GM18526 (cell line): ENCODE results near the gene PSMA8.

Experiments
- POLR2A ChIP-seq: IDR thresholded peaks from 3 replicates; pipeline ENCODE4 v1.6.1; 2011; ENCODE audit not compliant: insufficient read length; ENCODE audit errors: extremely low read depth

The PSMA8 gene

DNA sequence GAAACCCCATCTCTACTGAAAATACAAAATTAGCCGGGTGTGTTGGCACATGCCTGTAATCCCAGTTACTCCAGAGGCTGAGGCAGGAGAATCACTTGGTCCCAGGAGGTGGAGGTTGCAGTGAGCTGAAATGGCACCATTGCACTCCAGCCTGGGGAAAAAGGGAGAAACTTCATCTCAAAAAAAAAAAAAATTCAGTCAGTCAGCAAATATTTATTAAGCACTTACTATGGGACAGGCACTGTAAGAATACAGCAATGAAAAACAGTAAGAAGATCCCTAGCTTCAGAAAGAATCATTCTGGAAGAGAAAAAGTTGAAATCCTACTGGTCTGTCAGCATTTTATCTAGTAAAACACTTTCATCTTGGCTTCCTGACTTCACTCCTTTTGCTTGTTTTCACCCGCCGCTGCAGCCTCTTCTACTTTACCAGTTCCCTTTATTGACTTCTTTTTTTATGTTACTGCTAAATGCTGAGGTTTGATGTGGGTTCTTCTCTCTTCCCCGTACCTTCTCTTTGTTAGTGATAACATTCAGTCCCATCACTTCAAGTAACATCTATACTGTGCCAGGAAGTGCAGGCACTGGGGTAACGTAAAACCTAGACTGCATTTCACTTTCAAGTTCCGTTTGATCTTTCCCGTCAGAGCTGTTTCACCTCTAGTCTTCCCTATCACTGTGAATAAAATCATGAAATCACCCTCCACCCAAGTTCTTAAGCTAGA lies 81.7 kb downstream of the PSMA8 start:
- TF ChIP-seq POLR2A: no peak

- no peak for TF ChIP-seq POLR2A
Measured at GRCh38 chr18:26225022-26225693, 91.5 kb downstream of the PSMA8 start.

- TF ChIP-seq POLR2A: no peak
Measured at GRCh38 chr18:26225915-26226228, 92.2 kb downstream of the PSMA8 start.

GRCh38 chr18:26226229-26227050 lies 92.8 kb downstream of the PSMA8 start, which contains the start of gene TAF4B:
Gene TAF4B, plus strand, starts transcription at chr18:26226445. Its CDS starts 489 bp downstream, at chr18:26226934.
- peak; percentile 97 for TF ChIP-seq POLR2A

- TF ChIP-seq POLR2A: no peak
Measured at GRCh38 chr18:26227051-26227670, 93.5 kb downstream of the PSMA8 start.

DNA sequence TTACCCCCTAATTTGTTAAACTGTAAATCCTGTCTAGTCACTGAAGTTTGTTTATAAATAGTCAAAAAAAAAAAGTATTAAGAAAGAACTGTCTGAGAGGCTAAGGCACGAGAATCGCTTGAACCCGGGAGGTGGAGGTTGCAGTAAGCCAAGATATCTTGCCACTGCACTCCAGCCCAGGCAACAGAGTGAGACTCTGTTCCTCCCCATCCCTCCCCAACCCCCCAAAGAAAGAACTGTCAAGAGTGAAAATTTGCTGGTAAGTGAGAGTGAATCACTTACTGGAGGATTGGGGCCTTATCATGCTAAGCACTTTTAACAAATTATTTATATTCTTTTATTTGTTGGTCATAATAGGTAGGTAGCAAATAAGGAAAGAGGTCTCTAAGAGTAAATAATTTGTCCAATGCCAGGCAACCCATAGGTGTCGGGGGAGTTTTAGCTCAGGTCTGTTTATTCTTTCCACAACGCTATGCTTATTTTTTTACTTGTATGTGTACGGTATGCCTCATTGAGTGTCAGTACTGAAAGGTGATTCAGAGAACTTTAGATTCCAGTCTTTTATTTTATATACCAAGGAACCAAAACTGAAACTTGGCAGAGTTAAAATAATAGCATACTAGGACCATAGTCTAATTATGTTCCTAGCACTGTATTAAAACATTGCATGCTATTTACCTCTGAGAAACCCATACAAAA lies 95.0 kb downstream of the PSMA8 start:
- TF ChIP-seq POLR2A: no peak

GRCh38 chr18:26230497-26230896 lies 96.8 kb downstream of the PSMA8 start:
- no peak for TF ChIP-seq POLR2A

DNA sequence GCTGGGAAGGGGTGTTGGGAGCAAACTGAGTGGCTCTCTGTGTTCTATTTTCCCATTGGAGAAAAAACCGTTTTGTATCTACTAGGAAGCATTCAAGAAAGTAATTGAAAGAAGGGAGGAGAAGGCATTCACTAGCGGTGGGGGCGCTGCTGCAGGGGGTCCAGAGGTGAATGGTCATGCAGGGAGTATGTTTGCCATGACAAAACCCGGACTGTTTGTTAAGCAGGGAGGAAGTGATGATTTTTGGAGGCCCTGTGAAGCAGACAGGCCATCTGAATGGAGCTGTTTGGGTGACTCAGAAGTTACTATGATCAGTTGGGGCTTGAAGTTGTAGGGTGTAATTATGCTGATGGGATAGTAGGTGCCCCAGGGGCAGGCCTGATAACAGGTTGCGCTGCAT lies 99.5 kb downstream of the PSMA8 start:
- no peak for TF ChIP-seq POLR2A
